Stimulated activated CD4-positive, alpha-beta T cell treated with anti-CD3 and anti-CD28 coated beads, Interleukin-15, amount 100 ng/mL, for 48 hours (primary cell): ENCODE data around the gene SCD5.

Source experiments
- DNase-seq, 2 donors: peaks; one replicate each; pipeline ENCODE4 v3.0.0-alpha.2; 2020; ENCODE audit warnings: low read depth in 2 of 2

Gene SCD5

GRCh38 chr4:82765134-82765533 is 33.5 kb downstream of the SCD5 start:
- DNase-seq = no peak

- DNase-seq = no peak
Observed at GRCh38 chr4:82761229-82761628, 37.4 kb downstream of the SCD5 start.

- no peak for DNase-seq
Observed at GRCh38 chr4:82758701-82759685, 39.6 kb downstream of the SCD5 start.

GRCh38 chr4:82756061-82756460 is 42.5 kb downstream of the SCD5 start:
- no peak for DNase-seq

- DNase-seq = no peak
Observed at GRCh38 chr4:82755650-82756049, 42.9 kb downstream of the SCD5 start.

GRCh38 chr4:82754513-82755165 is 44.0 kb downstream of the SCD5 start:
- DNase-seq = no peak

- DNase-seq = no peak
Observed at GRCh38 chr4:82753725-82754410, 44.7 kb downstream of the SCD5 start.

GRCh38 chr4:82753238-82753637 is 45.4 kb downstream of the SCD5 start:
- no peak for DNase-seq

- DNase-seq = no peak
Observed at GRCh38 chr4:82748810-82749470, 49.7 kb downstream of the SCD5 start.

- DNase-seq = no peak
Observed at GRCh38 chr4:82747686-82748575, 50.7 kb downstream of the SCD5 start.

- DNase-seq = no peak
Observed at GRCh38 chr4:82746705-82747574, 51.7 kb downstream of the SCD5 start.

GRCh38 chr4:82745173-82745842 is 53.3 kb downstream of the SCD5 start:
- DNase-seq = no peak

GRCh38 chr4:82744284-82744968 is 54.2 kb downstream of the SCD5 start:
- DNase-seq = no peak

GRCh38 chr4:82741188-82741587 is 57.4 kb downstream of the SCD5 start:
- no peak for DNase-seq

GRCh38 chr4:82739287-82740190 is 59.1 kb downstream of the SCD5 start:
- peak; percentile 58 to 81 for DNase-seq

- no peak for DNase-seq
Observed at GRCh38 chr4:82737354-82737753, 61.2 kb downstream of the SCD5 start.

GRCh38 chr4:82733636-82734035 is 65.0 kb downstream of the SCD5 start:
- DNase-seq = peak in 1 of 2 donors; percentile 14

GRCh38 chr4:82728301-82728700 is 70.3 kb downstream of the SCD5 start:
- no peak for DNase-seq
